HCT116 (cell line): ENCODE data around the gene NCAPD3. TPM values are rescaled to one million over a fixed set of nuclear protein-coding genes. Genes with fewer than 3 reads are reported as not detected.

Experiments used
- ATAC-seq: fragments of 200-7000 bp; cut with Tn5 transposase; 2 replicates; pipeline ENCODE4 v1.9.1; 2020; ENCODE audit warnings: mild to moderate bottlenecking, moderate library complexity
- BruUV-seq: library from RNA; stranded (reverse); fragments of 400-500 nt; replicated peaks from 2 replicates; lab custom pipeline; 2021; lab: Mats Ljungman, UMichigan
- CTCF ChIA-PET: fragments of 300-600 bp; sonication (Branson Sonifier 250); formaldehyde crosslinking; loops from one replicate; lab custom pipeline; 2021; ENCODE audit warnings: antibody characterized with exemption; lab: Charles Lee
- POLR2A ChIA-PET: fragments of 300-600, 350-600 bp; sonication (Branson Sonifier 250); formaldehyde crosslinking; loops from one replicate; lab custom pipeline; 2021; ENCODE audit warnings: antibody characterized with exemption; lab: Charles Lee
- RAD21 ChIA-PET, 2 experiments: fragments of 300-600 bp; sonication (Branson Sonifier 250); formaldehyde crosslinking; loops; one replicate each; lab custom pipeline; 2023; ENCODE audit warnings: low total read pairs in 2 of 2; ENCODE audit not compliant: uncharacterized antibody in 2 of 2, unreplicated experiment in 2 of 2, low non-redundant PET in 1 of 2; lab: Charles Lee
- DNase-seq: peaks from one replicate; pipeline ENCODE4 v3.0.0-alpha.2; 2010; ENCODE audit warnings: low read depth, low spot score
- H2AFZ ChIP-seq: fragments of 200-600 bp; shearing (Covaris generic), sonication (generic); 2 replicates; pipeline ENCODE4 v1.6.1; 2017; ENCODE audit warnings: low read depth, mixed run types, mixed read lengths, antibody characterized with exemption, low read length; ENCODE audit not compliant: poor library complexity, severe bottlenecking
- H3K27ac ChIP-seq: 2 replicates; pipeline ENCODE4 v1.5.1; 2012; ENCODE audit warnings: low read depth, low read length
- H3K27me3 ChIP-seq: fragments of 200-600 bp; sonication (generic); 2 replicates; pipeline ENCODE4 v1.6.1; 2016; ENCODE audit warnings: mixed run types, low read length, mixed read lengths; ENCODE audit not compliant: insufficient read depth
- H3K36me3 ChIP-seq, 2 experiments: fragments of 200-500 bp in 1 of 2; fragments of 200-600 bp in 1 of 2; sonication (Bioruptor generic) in 1 of 2; sonication (generic) in 1 of 2; 2 replicates each; pipeline versions ENCODE4 v1.5.1 to v1.6.1; 2014 to 2016; ENCODE audit warnings: low read length in 2 of 2, inconsistent platforms in 1 of 2, mixed read lengths in 1 of 2, mixed run types in 1 of 2; ENCODE audit not compliant: insufficient read depth in 2 of 2, control insufficient read depth in 1 of 2
- H3K4me1 ChIP-seq, 2 experiments: fragments of 200-600 bp in 1 of 2; sonication (generic) in 1 of 2; 2 replicates each; pipeline versions ENCODE4 v1.5.1 to v1.6.1; 2012 to 2017; ENCODE audit warnings: low read length in 2 of 2, inconsistent platforms in 1 of 2, mild to moderate bottlenecking in 1 of 2, mixed read lengths in 1 of 2, mixed run types in 1 of 2, moderate library complexity in 1 of 2; ENCODE audit not compliant: insufficient read depth in 2 of 2, control insufficient read depth in 1 of 2
- H3K4me2 ChIP-seq: fragments of 200-600 bp; sonication (generic); 2 replicates; pipeline ENCODE4 v1.6.1; 2017; ENCODE audit warnings: mixed run types, low read length, mixed read lengths
- H3K4me3 ChIP-seq, 2 experiments: fragments of 200-600 bp in 1 of 2; sonication (generic) in 1 of 2; replicated peaks in 1 of 2; 2 replicates each; pipeline ENCODE4 v1.5.1; 2011 to 2016; ENCODE audit warnings: low read length in 2 of 2, control low read depth in 1 of 2, low read depth in 1 of 2, mild to moderate bottlenecking in 1 of 2, mixed read lengths in 1 of 2, mixed run types in 1 of 2
- H3K79me2 ChIP-seq: fragments of 200-600 bp; sonication (generic); 2 replicates; pipeline ENCODE4 v1.6.1; 2017; ENCODE audit warnings: mild to moderate bottlenecking, mixed run types, low read length, moderate library complexity, mixed read lengths; ENCODE audit not compliant: insufficient read depth
- H3K9ac ChIP-seq: fragments of 200-600 bp; sonication (generic); 2 replicates; pipeline ENCODE4 v1.6.1; 2016; ENCODE audit warnings: low read length, mixed read lengths
- H3K9me2 ChIP-seq: fragments of 200-600 bp; sonication (generic), shearing (Covaris generic); 2 replicates; pipeline ENCODE4 v1.6.1; 2017; ENCODE audit warnings: mixed run types, mild to moderate bottlenecking, moderate library complexity; ENCODE audit not compliant: insufficient read depth
- H3K9me3 ChIP-seq, 2 experiments: fragments of 200-500 bp in 1 of 2; fragments of 200-600 bp in 1 of 2; sonication (Bioruptor generic) in 1 of 2; sonication (generic) in 1 of 2; 2 replicates each; pipeline ENCODE4 v1.6.1; 2014 to 2017; ENCODE audit warnings: low read length in 2 of 2, mixed read lengths in 2 of 2, inconsistent platforms in 1 of 2, low read depth in 1 of 2, mild to moderate bottlenecking in 1 of 2, mixed run types in 1 of 2, moderate library complexity in 1 of 2; ENCODE audit not compliant: control insufficient read depth in 1 of 2, insufficient read depth in 1 of 2
- H4K20me1 ChIP-seq: fragments of 200-600 bp; sonication (generic), shearing (Covaris generic); 2 replicates; pipeline ENCODE4 v1.6.1; 2017; ENCODE audit warnings: mixed run types, mild to moderate bottlenecking, moderate library complexity; ENCODE audit not compliant: insufficient read depth
- CBX3 ChIP-seq: IDR thresholded peaks from 2 replicates; pipeline ENCODE4 v1.6.1; 2012; ENCODE audit warnings: low read depth
- CTCF ChIP-seq, 3 experiments: fragments of 200-600 bp in 1 of 3; sonication (generic) in 1 of 3; IDR thresholded peaks in 2 of 3; conservative IDR thresholded peaks in 1 of 3; 2 replicates each; pipeline ENCODE4 v1.5.1; 2012 to 2017; ENCODE audit warnings: low read depth in 2 of 3, low read length in 2 of 3, antibody characterized with exemption in 1 of 3, borderline replicate concordance in 1 of 3, control low read depth in 1 of 3, mild to moderate bottlenecking in 1 of 3, mixed read lengths in 1 of 3, mixed run types in 1 of 3, moderate library complexity in 1 of 3; ENCODE audit not compliant: insufficient read depth in 1 of 3
- EGR1 ChIP-seq: IDR thresholded peaks from 2 replicates; pipeline ENCODE4 v1.6.1; 2012; ENCODE audit warnings: low read depth
- ELF1 ChIP-seq: IDR thresholded peaks from 2 replicates; pipeline ENCODE4 v1.6.1; 2012; ENCODE audit warnings: low read depth, borderline replicate concordance
- EZH2 ChIP-seq: fragments of 200-600 bp; sonication (generic); IDR thresholded peaks from 2 replicates; pipeline ENCODE4 v1.6.1; 2017; ENCODE audit warnings: antibody characterized with exemption, mixed run types
- EZH2phosphoT487 ChIP-seq: fragments of 200-600 bp; IDR thresholded peaks from 2 replicates; pipeline ENCODE4 v1.6.1; 2018; ENCODE audit warnings: antibody characterized with exemption, borderline replicate concordance
- FOSL1 ChIP-seq: IDR thresholded peaks from 2 replicates; pipeline ENCODE4 v1.6.1; 2012; ENCODE audit warnings: low read depth
- JUND ChIP-seq: IDR thresholded peaks from 2 replicates; pipeline ENCODE4 v1.6.1; 2012
- MAX ChIP-seq: IDR thresholded peaks from 2 replicates; pipeline ENCODE4 v1.6.1; 2012
- POLR2A ChIP-seq: IDR thresholded peaks from 2 replicates; pipeline ENCODE4 v1.7.0; 2011; ENCODE audit warnings: borderline replicate concordance; ENCODE audit not compliant: insufficient read depth, insufficient read length; ENCODE audit errors: extremely low read depth
- POLR2AphosphoS5 ChIP-seq: IDR thresholded peaks from 2 replicates; pipeline ENCODE4 v1.6.1; 2011; ENCODE audit warnings: mild to moderate bottlenecking, low read depth, low read length, moderate library complexity
- RAD21 ChIP-seq: IDR thresholded peaks from 2 replicates; pipeline ENCODE4 v1.6.1; 2012; ENCODE audit warnings: low read depth, mild to moderate bottlenecking
- REST ChIP-seq: IDR thresholded peaks from 2 replicates; pipeline ENCODE4 v1.6.1; 2012; ENCODE audit warnings: low read depth
- SRF ChIP-seq: IDR thresholded peaks from 2 replicates; pipeline ENCODE4 v1.6.1; 2012; ENCODE audit warnings: low read depth
- TCF7L2 ChIP-seq: IDR thresholded peaks from 2 replicates; pipeline ENCODE4 v1.7.0; 2011; ENCODE audit warnings: borderline replicate concordance, inconsistent platforms; ENCODE audit not compliant: insufficient read depth, insufficient read length; ENCODE audit errors: extremely low read depth
- ZBTB33 ChIP-seq: IDR thresholded peaks from 2 replicates; pipeline ENCODE4 v1.6.1; 2011; ENCODE audit warnings: mild to moderate bottlenecking, low read length, moderate library complexity; ENCODE audit not compliant: insufficient replicate concordance; ENCODE audit errors: extremely low read depth
- ZFX ChIP-seq: fragments of 450-650 bp; IDR thresholded peaks from 2 replicates; pipeline ENCODE4 v1.6.1; 2017
- intact Hi-C: fragments of 100-400 bp; cut with micrococcal nuclease; formaldehyde crosslinking; loops from 2 replicates; pipeline ENCODE4 v1.10.0; 2022
- total RNA-seq: library from RNA; stranded (reverse); gene quantifications from one replicate; pipeline ENCODE4 v1.2.1, GENCODE V29; 2021; ENCODE audit not compliant: unreplicated experiment

The NCAPD3 gene
- total RNA-seq, 1 experiment from 2014 or later: 71.0 TPM

GRCh38 chr11:134120921-134121526 is 102.7 kb downstream of the NCAPD3 start (continued):
- TF ChIP-seq ZBTB33 (no peak), POLR2AphosphoS5 (no peak), EZH2 (no peak), POLR2A (no peak), RAD21 (no peak), MAX (no peak), SRF (no peak)

- CTCF ChIA-PET: no interaction called here
- H3K9me3 ChIP-seq: no peaks in the 10 kb centered on the region
- H3K4me1 ChIP-seq: no peaks in the 10 kb centered on the region
- H3K4me2 ChIP-seq: no peak overlapping the region
- intact Hi-C loops: no loop called here
- H3K9ac ChIP-seq: no peak overlapping the region
- H3K4me3 ChIP-seq: no peak overlapping the region
- no peaks in the 10 kb centered on the region for H3K79me2 ChIP-seq
- H3K9me2 ChIP-seq: no peaks in the 10 kb centered on the region
- RAD21 ChIA-PET: no interaction called here
- no peak overlapping the region for H2AFZ ChIP-seq
- POLR2A ChIA-PET: no interaction called here
- peaks cover 58% of the 10 kb centered on the region for H3K27me3 ChIP-seq
- ATAC-seq: no peak
- H3K36me3 ChIP-seq: no peaks in the 10 kb centered on the region
- H4K20me1 ChIP-seq: no peaks in the 10 kb centered on the region
- DNase-seq: no peak
- H3K27ac ChIP-seq: no peak overlapping the region
- BruUV-seq: no TSS peak
- TF ChIP-seq EGR1: no peak
- TF ChIP-seq REST: no peak
- no peak for TF ChIP-seq CBX3
- TF ChIP-seq EZH2: no peak
- no peak for TF ChIP-seq EZH2phosphoT487
- no peak for TF ChIP-seq FOSL1
- TF ChIP-seq ZFX: no peak
- no peak for TF ChIP-seq RAD21
- no peak for TF ChIP-seq JUND
- TF ChIP-seq ELF1: no peak
- no peak for TF ChIP-seq CTCF (IDR thresholded peaks at IDR 0.05 in 2 of 3, conservative IDR thresholded peaks at IDR 0.05 in 1 of 3; ENCODE audit: borderline replicate concordance in 1 of 3, insufficient read depth in 1 of 3, low read depth in 2 of 3, low read length in 2 of 3)
- no peak for TF ChIP-seq SRF
- no peak for TF ChIP-seq TCF7L2
- no peak for TF ChIP-seq POLR2A
These were observed 103.5 kb downstream of the NCAPD3 start for GRCh38 chr11:134120143-134120850.
